Liver (tissue), 2 donors: ENCODE data around the gene NOPCHAP1.

Experiments used
- TF ChIP-seq, protein P1 (sequence below): fragments of 150-350 bp; IDR thresholded peaks from 2 replicates; pipeline ENCODE4 v1.5.1; 2017; ENCODE audit warnings: improper control_type of control experiment, low read depth, low read length; ENCODE audit not compliant: missing input control
- TF ChIP-seq, protein P2 (sequence below): IDR thresholded peaks from 2 replicates; pipeline ENCODE4 v1.6.1; 2016; ENCODE audit warnings: antibody characterized with exemption
- donor health status: healthy.

DNA sequence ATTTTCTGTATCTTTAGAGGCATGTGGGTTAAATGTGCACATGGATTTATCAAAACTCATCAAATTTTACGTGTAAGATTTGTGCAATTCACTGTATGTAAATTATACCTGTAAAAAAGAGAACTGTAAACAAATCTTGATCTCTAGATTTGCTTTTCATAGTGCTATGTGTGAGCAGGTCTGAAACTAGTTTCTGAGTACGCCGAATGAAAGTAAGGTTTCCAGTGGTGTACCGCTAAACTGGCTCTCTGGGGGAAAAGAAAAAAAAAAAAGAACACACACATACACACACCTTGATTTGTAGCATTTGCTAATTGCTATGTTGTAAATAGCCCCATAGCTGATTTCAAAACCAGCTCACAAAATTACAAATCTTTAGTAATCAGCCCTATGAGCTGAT is 19.4 kb upstream of the NOPCHAP1 start:
- TF ChIP-seq, protein P1, sequence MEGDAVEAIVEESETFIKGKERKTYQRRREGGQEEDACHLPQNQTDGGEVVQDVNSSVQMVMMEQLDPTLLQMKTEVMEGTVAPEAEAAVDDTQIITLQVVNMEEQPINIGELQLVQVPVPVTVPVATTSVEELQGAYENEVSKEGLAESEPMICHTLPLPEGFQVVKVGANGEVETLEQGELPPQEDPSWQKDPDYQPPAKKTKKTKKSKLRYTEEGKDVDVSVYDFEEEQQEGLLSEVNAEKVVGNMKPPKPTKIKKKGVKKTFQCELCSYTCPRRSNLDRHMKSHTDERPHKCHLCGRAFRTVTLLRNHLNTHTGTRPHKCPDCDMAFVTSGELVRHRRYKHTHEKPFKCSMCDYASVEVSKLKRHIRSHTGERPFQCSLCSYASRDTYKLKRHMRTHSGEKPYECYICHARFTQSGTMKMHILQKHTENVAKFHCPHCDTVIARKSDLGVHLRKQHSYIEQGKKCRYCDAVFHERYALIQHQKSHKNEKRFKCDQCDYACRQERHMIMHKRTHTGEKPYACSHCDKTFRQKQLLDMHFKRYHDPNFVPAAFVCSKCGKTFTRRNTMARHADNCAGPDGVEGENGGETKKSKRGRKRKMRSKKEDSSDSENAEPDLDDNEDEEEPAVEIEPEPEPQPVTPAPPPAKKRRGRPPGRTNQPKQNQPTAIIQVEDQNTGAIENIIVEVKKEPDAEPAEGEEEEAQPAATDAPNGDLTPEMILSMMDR = no peak
- TF ChIP-seq, protein P2, sequence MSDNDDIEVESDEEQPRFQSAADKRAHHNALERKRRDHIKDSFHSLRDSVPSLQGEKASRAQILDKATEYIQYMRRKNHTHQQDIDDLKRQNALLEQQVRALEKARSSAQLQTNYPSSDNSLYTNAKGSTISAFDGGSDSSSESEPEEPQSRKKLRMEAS = no peak
